HEK293T (cell line): ENCODE measurements around the gene ZBTB20.
A peak's percentile ranks its signal among the peaks of the same experiment; 100 is the strongest.

Experiments used
- CTCF ChIA-PET: fragments of 350-600 bp; formaldehyde crosslinking; extraction: SDS; loops from one replicate; lab custom pipeline; 2021; ENCODE audit warnings: antibody characterized with exemption, inconsistent platforms; lab: Yijun Ruan, JAX
- POLR2A ChIA-PET: fragments of 350-600 bp; formaldehyde crosslinking; extraction: SDS; loops from one replicate; lab custom pipeline; 2020; ENCODE audit warnings: antibody characterized with exemption, inconsistent platforms; lab: Yijun Ruan, JAX
- DNase-seq: peaks from one replicate; pipeline ENCODE4 v3.0.0; 2012; ENCODE audit warnings: mixed read lengths; ENCODE audit errors: extremely low spot score
- ARNT ChIP-seq: fragments of 450-650 bp; IDR thresholded peaks from 2 replicates; pipeline ENCODE4 v1.6.1; 2017; ENCODE audit warnings: mild to moderate bottlenecking
- BHLHE40 ChIP-seq: fragments of 450-650 bp; IDR thresholded peaks from 2 replicates; pipeline ENCODE4 v1.6.1; 2016; ENCODE audit warnings: mild to moderate bottlenecking, moderate library complexity, borderline replicate concordance
- CTBP1 ChIP-seq: fragments of 450-650 bp; IDR thresholded peaks from 2 replicates; pipeline ENCODE4 v1.6.1; 2016; ENCODE audit warnings: borderline replicate concordance
- ELF4 ChIP-seq: fragments of 450-650 bp; IDR thresholded peaks from 2 replicates; pipeline ENCODE4 v1.6.1; 2017; ENCODE audit warnings: antibody characterized with exemption
- FOXA1 ChIP-seq: fragments of 450-650 bp; IDR thresholded peaks from 2 replicates; pipeline ENCODE4 v1.6.1; 2016; ENCODE audit warnings: mild to moderate bottlenecking
- FOXK2 ChIP-seq: fragments of 450-650 bp; IDR thresholded peaks from 2 replicates; pipeline ENCODE4 v1.6.1; 2016; ENCODE audit warnings: mild to moderate bottlenecking
- FOXM1 ChIP-seq: fragments of 450-650 bp; IDR thresholded peaks from 2 replicates; pipeline ENCODE4 v1.6.1; 2017; ENCODE audit warnings: mild to moderate bottlenecking, borderline replicate concordance
- HDGF ChIP-seq: fragments of 450-650 bp; IDR thresholded peaks from 2 replicates; pipeline ENCODE4 v1.6.1; 2017; ENCODE audit warnings: antibody characterized with exemption, borderline replicate concordance
- L3MBTL2 ChIP-seq: fragments of 450-650 bp; conservative IDR thresholded peaks from 2 replicates; pipeline ENCODE4 v1.6.1; 2016; ENCODE audit warnings: mild to moderate bottlenecking
- LEF1 ChIP-seq: fragments of 450-650 bp; IDR thresholded peaks from 2 replicates; pipeline ENCODE4 v1.6.1; 2017; ENCODE audit warnings: mild to moderate bottlenecking, borderline replicate concordance
- NFRKB ChIP-seq: fragments of 450-650 bp; IDR thresholded peaks from 2 replicates; pipeline ENCODE4 v1.6.1; 2016; ENCODE audit warnings: mild to moderate bottlenecking, moderate library complexity
- PKNOX1 ChIP-seq: fragments of 450-650 bp; IDR thresholded peaks from 2 replicates; pipeline ENCODE4 v1.6.1; 2016
- SP1 ChIP-seq: fragments of 450-650 bp; IDR thresholded peaks from 2 replicates; pipeline ENCODE4 v1.6.1; 2017
- SUZ12 ChIP-seq: fragments of 450-650 bp; IDR thresholded peaks from 2 replicates; pipeline ENCODE4 v1.6.1; 2016; ENCODE audit warnings: mild to moderate bottlenecking
- TARDBP ChIP-seq: fragments of 450-650 bp; IDR thresholded peaks from 2 replicates; pipeline ENCODE4 v1.6.1; 2016
- ZNF384 ChIP-seq: fragments of 450-650 bp; IDR thresholded peaks from 2 replicates; pipeline ENCODE4 v1.6.1; 2016

ZBTB20 gene

GRCh38 chr3:114308377-114308776 lies 838.7 kb downstream of the ZBTB20 start:
- CTCF ChIA-PET, result no interaction called here
- TF ChIP-seq SP1, result no peak
- TF ChIP-seq TARDBP, result no peak
- no peak for TF ChIP-seq ZNF384
- TF ChIP-seq SUZ12, result no peak
- TF ChIP-seq PKNOX1, result no peak
- TF ChIP-seq NFRKB, result no peak
- no peak for TF ChIP-seq L3MBTL2
- TF ChIP-seq ELF4, result no peak
- TF ChIP-seq HDGF, result no peak
- TF ChIP-seq ARNT, result no peak
- TF ChIP-seq LEF1, result no peak
- no peak for TF ChIP-seq FOXM1
- no peak for TF ChIP-seq FOXA1
- TF ChIP-seq FOXK2, result no peak
- TF ChIP-seq BHLHE40, result no peak
- no peak for DNase-seq
- POLR2A ChIA-PET, result no interaction called here

GRCh38 chr3:114307832-114308231 lies 839.3 kb downstream of the ZBTB20 start:
- no peak for TF ChIP-seq PKNOX1
- TF ChIP-seq CTBP1, result no peak
- TF ChIP-seq NFRKB, result no peak
- no peak for TF ChIP-seq FOXM1
- ChIA-PET POLR2A (no interaction called here), CTCF (no interaction called here)
- DNase-seq, result no peak

GRCh38 chr3:114307222-114307830 lies 839.8 kb downstream of the ZBTB20 start:
- ChIA-PET POLR2A (no interaction called here), CTCF (no interaction called here)
- TF ChIP-seq TARDBP, result no peak
- TF ChIP-seq SP1, result no peak
- no peak for TF ChIP-seq HDGF
- TF ChIP-seq ZNF384, result no peak
- TF ChIP-seq LEF1, result no peak
- TF ChIP-seq CTBP1, result no peak
- no peak for DNase-seq

GRCh38 chr3:114299941-114300624 lies 847.0 kb downstream of the ZBTB20 start:
- ChIA-PET CTCF (interaction anchor here (0.7 to 1.2 kb wide), 3 partner anchors 9 to 186 kb away, joined by 3 to 4 read pairs (median 3); no protein-coding TSS in a partner anchor), POLR2A (no interaction called here)
- no peak for DNase-seq
- TF ChIP-seq HDGF, result no peak
- no peak for TF ChIP-seq CTBP1
- no peak for TF ChIP-seq FOXM1
- TF ChIP-seq BHLHE40, result no peak
- no peak for TF ChIP-seq FOXK2
- no peak for TF ChIP-seq ZNF384
- no peak for TF ChIP-seq FOXA1
- no peak for TF ChIP-seq TARDBP
- no peak for TF ChIP-seq PKNOX1
- no peak for TF ChIP-seq NFRKB
- no peak for TF ChIP-seq SUZ12
- TF ChIP-seq LEF1, result no peak
- TF ChIP-seq SP1, result no peak
- no peak for TF ChIP-seq ARNT
- TF ChIP-seq L3MBTL2, result no peak
- no peak for TF ChIP-seq ELF4

GRCh38 chr3:114299421-114299820 lies 847.7 kb downstream of the ZBTB20 start:
- no peak for TF ChIP-seq TARDBP
- no peak for TF ChIP-seq ZNF384
- TF ChIP-seq PKNOX1, result peak; percentile 68
- no peak for TF ChIP-seq FOXM1
- POLR2A ChIA-PET, result no interaction called here
- CTCF ChIA-PET, result interaction anchor here (0.6 to 1.2 kb wide), 2 partner anchors 8 to 14 kb away, joined by 3 read pairs; no protein-coding TSS in a partner anchor
- peak; percentile 71 for DNase-seq

GRCh38 chr3:114295946-114296345 lies 851.1 kb downstream of the ZBTB20 start:
- no peak for DNase-seq
- TF ChIP-seq FOXA1 (no peak), ELF4 (no peak), PKNOX1 (no peak), LEF1 (no peak)
- ChIA-PET CTCF (no interaction called here), POLR2A (no interaction called here)
